Glomerular endothelial cell (primary cell): Measurements from ENCODE around the gene EPS15. TPM values are rescaled to one million over a fixed set of nuclear protein-coding genes. Genes with fewer than 3 reads are reported as not detected.
"Not testable (repeated sequence)": the region's sequence is repeated elsewhere in the genome, so short reads cannot be mapped to it uniquely, and the experiment has no call there.

Experiments
- DNase-seq: peaks from one replicate; pipeline ENCODE4 v3.0.0-alpha.2; 2011; ENCODE audit warnings: low read depth, low spot score; ENCODE audit errors: extremely low read depth
- total RNA-seq: library from RNA; depleted of rRNA; stranded (reverse); fragments of >200 nt; gene quantifications from 2 replicates; pipeline ENCODE4 v1.2.3, GENCODE V29; 2015

EPS15 gene
- total RNA-seq, 1 donor from 2014 or later, result 37.7 TPM

DNA sequence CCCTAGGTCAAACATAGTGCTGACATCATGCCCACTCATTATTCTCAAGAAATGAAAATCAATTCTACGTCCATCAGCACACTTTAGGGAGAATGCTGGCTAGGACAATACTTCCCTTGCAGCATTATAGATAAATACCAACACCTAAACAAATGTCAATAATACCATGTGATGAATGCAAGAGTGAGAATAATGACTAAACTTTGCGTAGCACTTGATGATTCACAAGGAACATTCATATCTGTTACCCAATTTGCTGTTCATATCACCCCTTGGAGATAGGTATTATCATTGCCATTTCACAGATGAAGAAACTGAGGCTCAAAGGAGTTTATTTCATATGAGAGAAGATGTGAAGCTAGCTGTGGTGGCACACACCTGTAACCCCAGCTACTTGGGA, 24.8 kb upstream of the EPS15 start:
- DNase-seq, result no peak

- no peak for DNase-seq
These were observed 23.3 kb upstream of the EPS15 start for GRCh38 chr1:51542158-51542953.

- DNase-seq, result no peak
These were observed 22.4 kb upstream of the EPS15 start for GRCh38 chr1:51541313-51542050.

DNA sequence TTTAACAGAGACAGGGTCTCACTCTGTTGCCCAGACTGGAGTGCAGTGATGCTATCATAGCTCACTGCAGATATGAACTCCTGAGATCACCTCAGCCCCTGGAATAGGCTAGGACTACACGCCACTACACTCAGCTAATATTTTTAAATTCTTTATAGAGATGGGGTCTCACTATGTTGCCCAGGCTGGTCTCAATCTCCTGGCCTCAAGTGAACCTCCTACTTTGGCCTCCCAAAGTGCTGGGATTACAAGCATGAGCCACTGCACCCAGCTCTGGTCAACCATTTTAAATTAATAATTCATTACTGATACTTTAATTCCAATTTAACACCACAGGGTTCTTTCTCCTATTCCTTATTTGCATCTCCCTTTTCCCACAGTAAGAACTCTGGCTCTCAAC, 18.5 kb upstream of the EPS15 start:
- no peak for DNase-seq

DNA sequence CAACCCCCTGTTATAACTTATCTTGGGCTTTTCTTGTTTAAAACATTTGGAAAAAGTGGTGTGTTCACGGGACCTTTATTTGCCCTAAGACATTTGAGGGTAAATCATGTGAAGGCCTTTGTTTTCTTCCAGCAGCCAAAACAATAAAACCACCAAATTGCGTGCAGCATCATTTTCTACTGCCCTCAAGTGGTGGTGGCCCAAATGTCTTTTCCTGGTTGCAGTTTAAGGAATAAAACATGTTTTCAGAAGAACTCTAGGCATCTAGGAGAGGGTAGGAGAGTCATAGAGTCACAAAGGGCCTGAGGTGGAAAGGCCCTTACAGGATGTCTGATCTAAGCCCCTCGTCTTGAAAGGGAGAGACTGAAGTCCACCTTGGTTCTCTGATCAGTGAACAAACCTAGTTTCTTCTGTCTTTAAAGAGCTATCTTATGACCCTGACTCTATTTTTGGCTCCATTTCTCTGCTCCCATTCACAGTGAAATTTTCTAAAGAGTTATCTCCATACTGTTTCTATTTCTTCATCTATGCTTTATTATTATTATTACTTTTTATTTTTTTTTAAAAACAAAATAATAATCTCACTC, 16.0 kb upstream of the EPS15 start:
- DNase-seq, result no peak

DNA sequence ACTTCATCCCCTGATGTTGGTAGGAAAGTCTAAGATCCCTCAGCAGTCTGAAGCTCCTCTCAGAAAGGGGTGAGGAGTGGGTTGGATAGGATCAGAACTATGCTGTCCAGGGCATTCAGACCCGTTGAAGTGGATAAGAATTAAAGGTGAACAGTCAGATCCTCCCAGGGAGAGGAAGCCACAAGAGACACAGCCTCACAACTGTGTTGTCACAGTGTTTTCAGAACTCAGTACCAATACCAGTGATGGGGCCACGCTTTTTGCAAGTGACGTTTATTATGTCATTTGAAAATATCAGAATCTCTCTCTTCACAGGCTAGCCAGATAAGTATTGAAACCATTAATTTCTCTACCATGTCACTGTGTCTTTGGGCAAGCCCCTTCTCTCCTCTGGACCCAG, 15.4 kb upstream of the EPS15 start:
- no peak for DNase-seq

DNA sequence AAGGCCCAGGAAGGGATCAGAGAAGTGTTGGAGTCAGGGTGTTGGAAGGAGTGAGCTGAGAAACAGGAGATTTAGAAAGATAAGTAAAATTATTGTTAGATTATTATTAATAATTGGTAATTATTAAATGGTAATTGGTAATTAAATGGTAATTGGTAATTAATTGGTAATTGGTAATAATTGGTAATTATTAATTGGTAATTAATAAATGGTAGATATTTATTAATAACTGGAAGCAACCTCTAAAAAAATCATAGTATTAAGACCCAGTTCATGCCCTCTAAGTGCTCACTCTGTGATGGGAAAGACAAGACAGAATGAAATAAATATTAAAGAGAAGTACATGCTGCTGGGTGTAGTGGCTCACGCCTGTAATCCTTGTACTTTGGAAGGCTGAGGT, 13.8 kb upstream of the EPS15 start:
- DNase-seq, result no peak

DNA sequence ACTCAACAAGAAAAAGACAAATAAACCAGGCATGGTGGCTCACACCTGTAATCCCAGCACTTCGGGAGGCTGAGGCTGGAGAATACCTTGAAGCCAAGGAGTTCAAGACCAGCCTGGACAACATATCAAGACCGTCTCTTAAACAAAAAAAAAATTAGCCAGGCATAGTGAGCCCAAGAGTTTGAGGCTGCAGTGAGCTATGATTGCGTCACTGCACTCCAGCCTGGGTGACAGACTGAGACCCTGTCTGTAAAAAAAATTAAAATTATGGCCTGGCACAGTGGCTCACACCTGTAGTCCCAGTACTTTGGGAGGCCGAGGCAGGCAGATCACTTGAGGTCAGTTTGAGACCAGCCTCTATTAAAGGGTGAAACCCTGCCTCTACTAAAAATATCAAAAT, 11.4 kb upstream of the EPS15 start:
- DNase-seq, result not testable (repeated sequence)

DNA sequence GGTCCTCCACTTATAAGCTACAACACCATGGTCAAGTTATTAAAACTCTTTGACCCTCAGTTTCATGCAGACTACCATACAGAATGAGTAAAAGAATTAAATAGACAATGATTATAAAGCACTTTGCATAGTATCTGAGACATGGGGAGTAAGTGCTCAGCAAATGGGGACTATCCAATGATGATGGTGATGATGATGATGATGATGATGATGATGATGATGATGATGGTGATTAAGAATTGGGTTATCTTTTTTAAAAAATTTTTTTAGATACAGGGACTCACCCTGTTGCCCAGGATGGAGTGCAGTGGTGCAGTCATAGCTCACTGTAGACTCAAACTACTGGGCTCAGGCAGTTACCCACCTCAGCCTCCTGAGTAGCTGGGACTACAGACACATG, 8.1 kb upstream of the EPS15 start:
- DNase-seq, result no peak

- no peak for DNase-seq
These were observed 7.2 kb upstream of the EPS15 start for GRCh38 chr1:51526248-51526647.

- no peak for DNase-seq
These were observed 6.2 kb upstream of the EPS15 start for GRCh38 chr1:51525295-51525694.

DNA sequence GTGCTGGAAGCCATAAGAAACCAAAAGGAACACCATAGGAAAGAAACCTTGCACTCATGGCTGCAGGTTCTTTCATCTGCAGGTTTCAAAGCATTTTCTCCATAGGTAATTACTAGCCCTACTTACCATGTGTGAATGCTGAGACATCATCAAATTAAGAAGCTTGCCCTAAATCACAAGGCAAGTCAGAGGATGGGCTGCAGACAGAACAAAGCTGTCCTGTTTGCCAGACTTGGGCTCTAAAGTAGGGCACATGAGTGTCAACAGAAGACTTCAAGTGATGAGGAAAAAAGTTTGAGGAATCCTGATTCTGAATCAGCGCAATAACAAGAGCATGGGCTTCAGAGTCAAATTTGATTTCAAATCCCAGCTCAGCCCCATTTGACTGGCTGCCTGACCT, 5.8 kb upstream of the EPS15 start:
- no peak for DNase-seq

DNA sequence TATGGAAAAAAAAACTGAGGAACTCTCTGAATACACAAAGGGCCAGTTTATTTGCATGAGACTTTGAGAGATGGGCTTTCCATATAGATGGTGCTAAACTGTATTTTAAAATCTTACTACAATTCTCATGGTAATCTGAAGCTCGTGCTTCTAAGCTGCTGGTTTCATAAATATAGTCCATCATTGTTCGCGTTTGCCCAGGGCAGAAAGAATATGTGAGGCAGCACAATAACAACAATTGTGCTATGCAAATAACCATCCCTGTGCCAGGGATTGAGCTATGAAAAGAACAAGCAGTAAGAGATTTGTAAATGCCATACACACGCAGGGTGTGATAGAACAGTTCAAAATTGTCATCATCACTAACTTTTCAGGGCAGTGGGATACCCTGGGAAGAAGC, 4.9 kb upstream of the EPS15 start:
- no peak for DNase-seq

DNA sequence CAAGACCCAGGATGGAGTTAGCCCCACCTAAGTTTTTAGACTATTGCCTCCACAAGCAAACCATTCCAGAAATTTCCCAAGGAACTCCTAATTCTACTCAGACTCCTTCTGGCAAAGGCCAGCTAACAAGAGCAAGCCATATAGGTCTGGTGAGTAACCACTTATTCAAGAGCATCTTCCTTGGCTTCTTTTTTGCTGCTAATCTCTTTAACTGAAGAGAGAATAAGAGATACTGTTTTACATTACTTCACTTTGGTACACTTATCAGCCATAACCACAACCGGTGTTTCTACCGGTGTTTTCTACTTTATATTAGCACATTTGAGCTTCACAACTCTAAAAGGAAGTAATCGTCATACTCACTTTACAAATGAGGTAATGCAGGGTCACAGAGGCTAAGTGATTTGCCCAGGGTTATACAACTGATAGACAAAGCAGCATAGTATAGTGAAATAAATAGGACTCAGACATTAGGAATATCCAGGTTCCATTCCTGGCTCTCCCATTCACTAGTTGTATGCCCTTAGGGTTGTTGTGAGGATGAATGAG, 1.7 kb upstream of the EPS15 start:
- DNase-seq, result no peak

DNA sequence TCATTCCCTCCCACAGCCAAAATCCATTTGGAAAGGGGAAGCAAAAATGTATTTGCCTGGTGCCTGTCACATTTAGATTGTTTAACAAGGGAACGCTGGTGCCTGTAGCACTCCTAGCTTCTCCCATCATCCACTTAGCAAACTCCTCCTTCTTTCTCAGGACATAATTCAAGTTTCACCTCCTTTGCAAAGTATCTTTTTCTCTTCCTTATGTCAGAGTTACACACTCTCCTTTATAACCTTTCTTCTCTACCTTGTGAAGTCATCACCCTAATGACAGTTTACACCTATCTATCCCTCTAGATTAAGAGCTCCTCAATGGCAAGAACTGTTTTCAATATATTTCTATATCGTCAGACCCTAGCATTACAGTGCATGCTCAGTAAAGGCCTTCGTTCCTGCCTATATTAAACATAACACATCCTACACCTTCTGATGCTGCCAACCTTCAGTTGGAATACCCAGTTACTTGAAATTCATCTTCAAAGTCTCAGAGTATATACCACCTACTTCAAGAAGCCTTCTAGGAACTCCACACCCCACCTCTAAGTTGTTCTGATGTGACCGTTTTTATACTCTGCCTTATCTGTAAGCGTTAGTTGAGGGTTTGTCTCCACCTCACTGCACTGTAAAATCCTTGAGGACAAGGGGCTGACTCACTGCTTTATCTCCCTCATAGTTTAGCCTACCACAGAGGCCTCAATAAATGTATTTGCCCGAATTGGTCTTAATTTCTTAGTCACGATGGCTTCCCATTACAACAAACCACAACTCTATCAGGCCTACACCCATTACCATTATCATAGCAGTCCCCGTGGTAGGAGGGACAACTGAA, 1.0 kb upstream of the EPS15 start:
- DNase-seq, result no peak

- DNase-seq, result no peak
These were observed 449 bp downstream of the EPS15 start for GRCh38 chr1:51518586-51519047.

DNA sequence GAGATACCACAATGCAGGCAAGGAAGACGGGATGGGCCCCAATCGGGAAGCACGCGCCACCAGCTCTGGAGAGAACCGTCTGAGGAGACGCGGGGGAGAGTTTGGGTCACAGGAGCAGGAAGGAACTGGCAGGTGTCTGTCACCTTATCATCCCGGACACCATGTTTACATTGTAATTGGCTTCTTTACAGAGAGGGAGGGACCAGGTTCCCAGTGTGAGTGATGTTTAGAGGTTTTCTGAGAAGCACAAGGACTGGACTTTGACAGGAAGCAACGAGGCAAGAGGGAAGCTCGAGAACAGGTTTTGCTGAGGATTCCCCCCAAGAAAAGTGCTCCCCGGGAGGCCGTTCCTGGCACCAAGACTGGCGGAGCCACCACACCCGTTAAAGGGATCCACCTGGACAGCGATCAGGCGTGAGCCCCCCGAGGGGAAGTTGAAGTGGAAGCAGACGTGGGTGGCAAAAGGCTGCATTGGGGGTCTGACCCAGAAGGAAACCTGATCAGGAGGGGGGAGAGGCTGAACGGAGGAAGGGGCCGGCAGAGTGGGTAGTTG, 957 bp downstream of the EPS15 start:
- DNase-seq, result no peak

DNA sequence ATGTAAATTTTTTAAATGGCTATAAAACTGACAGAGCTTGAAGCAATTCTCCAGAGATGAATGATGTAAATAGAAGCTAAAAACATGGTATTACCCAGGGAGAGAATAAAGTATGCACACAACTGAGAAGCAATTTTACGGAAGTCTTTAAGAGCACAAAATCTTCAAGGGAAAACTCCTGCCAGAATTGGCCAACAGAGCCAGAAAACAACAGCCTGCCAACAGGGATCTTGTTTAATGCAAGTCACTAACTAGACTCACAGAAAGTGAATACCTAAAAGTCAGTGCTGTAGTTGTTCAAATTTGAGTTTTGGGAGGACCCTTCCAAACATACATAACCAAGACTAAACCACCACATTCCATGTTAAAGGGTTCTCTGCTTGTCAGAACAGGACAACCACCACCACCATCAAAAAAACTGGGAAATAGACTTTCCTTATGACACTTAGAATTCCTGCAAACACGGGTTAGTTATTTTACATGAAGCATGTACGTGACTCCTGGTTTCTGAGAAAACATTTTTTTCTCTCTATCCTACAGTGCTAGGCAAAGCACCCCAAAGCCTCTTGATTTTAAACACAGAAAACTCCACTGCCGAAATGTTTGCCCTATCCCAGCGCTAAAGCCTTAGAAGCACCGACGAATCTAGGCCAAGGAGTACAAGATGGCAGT, 1.6 kb downstream of the EPS15 start:
- no peak for DNase-seq

GRCh38 chr1:51516649-51517158, 2.4 kb downstream of the EPS15 start:
- no peak for DNase-seq
